B cell (primary cell): Measurements from ENCODE around the gene PIK3CD. TPM values are rescaled to one million over a fixed set of nuclear protein-coding genes. Genes with fewer than 3 reads are reported as not detected.

Experiments used
- ATAC-seq: fragments of 200-7000 bp; cut with Tn5 transposase; one replicate; pipeline ENCODE4 v1.10.0; 2021; ENCODE audit warnings: low read depth, mild to moderate bottlenecking, moderate number of reproducible peaks, moderate library complexity
- CTCF ChIA-PET: fragments of 350-600 bp; sonication (Branson Sonifier 250); formaldehyde crosslinking; loops from one replicate; lab custom pipeline; 2021; ENCODE audit warnings: antibody characterized with exemption, inconsistent platforms; lab: Charles Lee
- POLR2A ChIA-PET: fragments of 350-600 bp; sonication (Branson Sonifier 250); formaldehyde crosslinking; loops from one replicate; lab custom pipeline; 2021; ENCODE audit warnings: antibody characterized with exemption; lab: Charles Lee
- DNase-seq: peaks from one replicate; pipeline ENCODE4 v3.0.0; 2013
- H2AFZ ChIP-seq: 2 replicates; pipeline ENCODE4 v1.6.1; 2012; ENCODE audit warnings: mild to moderate bottlenecking, low read depth, low read length; ENCODE audit not compliant: insufficient read depth, poor library complexity, severe bottlenecking
- H3K27ac ChIP-seq, 2 donors: 1 replicate in 1 of 2; 2 replicates in 1 of 2; pipeline ENCODE4 v1.5.1; 2012 to 2013; ENCODE audit warnings: low read length in 2 of 2, mild to moderate bottlenecking in 2 of 2, moderate library complexity in 1 of 2
- H3K27me3 ChIP-seq, 4 experiments: fragments of 200-600 bp in 1 of 4; sonication (generic) in 1 of 4; replicated peaks in 1 of 4; 1 replicate in 2 of 4; 2 replicates in 2 of 4; pipeline versions ENCODE4 v1.6.1 to v1.7.0; 2013 to 2016; ENCODE audit warnings: low read length in 3 of 4, mild to moderate bottlenecking in 2 of 4, mixed read lengths in 1 of 4, moderate library complexity in 1 of 4; ENCODE audit not compliant: insufficient read depth in 4 of 4, control insufficient read depth in 3 of 4; ENCODE audit errors: control extremely low read depth in 1 of 4
- H3K36me3 ChIP-seq, 2 experiments: replicated peaks in 1 of 2; 1 replicate in 1 of 2; 2 replicates in 1 of 2; pipeline versions ENCODE4 v1.6.1 to v1.7.1; 2013; ENCODE audit warnings: low read length in 1 of 2; ENCODE audit not compliant: insufficient read depth in 2 of 2, control insufficient read depth in 1 of 2; ENCODE audit errors: control extremely low read depth in 1 of 2, extremely low read depth in 1 of 2
- H3K4me1 ChIP-seq, 2 donors: fragments of 200-600 bp in 1 of 2; sonication (generic) in 1 of 2; 1 replicate in 1 of 2; 2 replicates in 1 of 2; pipeline versions ENCODE4 v1.5.1 to v1.6.1; 2013 to 2017; ENCODE audit warnings: low read length in 2 of 2; ENCODE audit not compliant: control insufficient read depth in 2 of 2, insufficient read depth in 2 of 2
- H3K4me2 ChIP-seq: replicated peaks from 2 replicates; pipeline ENCODE3; 2012; ENCODE audit warnings: mild to moderate bottlenecking, low read depth, low read length; ENCODE audit not compliant: poor library complexity, severe bottlenecking
- H3K4me3 ChIP-seq, 5 experiments: fragments of 200-600 bp in 1 of 5; sonication (generic) in 1 of 5; 1 replicate in 3 of 5; 2 replicates in 2 of 5; pipeline versions ENCODE4 v1.5.1 to v1.7.0; 2011 to 2016; ENCODE audit warnings: low read length in 4 of 5, mild to moderate bottlenecking in 4 of 5, low read depth in 2 of 5, control low read depth in 1 of 5, moderate library complexity in 1 of 5; ENCODE audit not compliant: insufficient read depth in 1 of 5; ENCODE audit errors: control extremely low read depth in 1 of 5, extremely low read depth in 1 of 5
- H3K79me2 ChIP-seq: fragments of 200-600 bp; sonication (generic); one replicate; pipeline ENCODE4 v1.6.0; 2016; ENCODE audit warnings: low read length; ENCODE audit not compliant: control insufficient read depth, insufficient read depth
- H3K9ac ChIP-seq: fragments of 200-600 bp; sonication (generic); 2 replicates; pipeline ENCODE4 v1.6.1; 2017; ENCODE audit warnings: mild to moderate bottlenecking, low read length, moderate library complexity
- H3K9me3 ChIP-seq, 3 donors: one replicate each; pipeline versions ENCODE4 v1.6.1 to v1.7.1; 2013; ENCODE audit warnings: low read length in 2 of 3; ENCODE audit not compliant: control insufficient read depth in 2 of 3, insufficient read depth in 1 of 3; ENCODE audit errors: control extremely low read depth in 1 of 3
- H4K20me1 ChIP-seq: 2 replicates; pipeline ENCODE4 v1.6.0; 2012; ENCODE audit warnings: mild to moderate bottlenecking, low read length; ENCODE audit not compliant: insufficient read depth, control insufficient read depth, poor library complexity, severe bottlenecking
- H3K27ac Mint-ChIP-seq: one replicate; pipeline ENCODE4 v1.8.0; 2021; ENCODE audit warnings: mixed read lengths
- H3K27me3 Mint-ChIP-seq: one replicate; pipeline ENCODE4 v1.8.0; 2021; ENCODE audit warnings: mixed read lengths
- H3K4me1 Mint-ChIP-seq: one replicate; pipeline ENCODE4 v1.8.0; 2021; ENCODE audit warnings: mixed read lengths
- H3K4me3 Mint-ChIP-seq: one replicate; pipeline ENCODE4 v1.8.0; 2021; ENCODE audit warnings: mixed read lengths
- H3K9me3 Mint-ChIP-seq: one replicate; pipeline ENCODE4 v1.8.0; 2022; ENCODE audit warnings: mixed read lengths; ENCODE audit not compliant: insufficient read depth
- EZH2 ChIP-seq: IDR thresholded peaks from 2 replicates; pipeline ENCODE4 v1.6.1; 2012; ENCODE audit warnings: borderline replicate concordance, low read depth, mild to moderate bottlenecking, moderate library complexity, low read length; ENCODE audit not compliant: insufficient read depth, poor library complexity, severe bottlenecking
- WGBS: methylation state at CpG from one replicate; pipeline ENCODE4 v1.1.5; 2013; ENCODE audit warnings: missing lambda C conversion rate; ENCODE audit not compliant: insufficient coverage; 5-methylcytosine and 5-hydroxymethylcytosine counted together
- intact Hi-C: fragments of 100-400 bp; cut with micrococcal nuclease; formaldehyde crosslinking; loops from one replicate; pipeline ENCODE4 v1.10.0; 2022
- polyA plus RNA-seq: library from polyadenylated mRNA; depleted of rRNA; stranded (reverse); fragments of >200 nt; gene quantifications from 2 replicates; pipeline ENCODE4 v1.2.3, GENCODE V29; 2012
- total RNA-seq, 2 donors: library from RNA; stranded (reverse); fragments of 120-200 nt in 1 of 2; gene quantifications; 1 replicate in 1 of 2; 2 replicates in 1 of 2; pipeline versions ENCODE4 v1.2.3 to v1.2.4, GENCODE V29; 2013 to 2022
- TF ChIP-seq, protein P1 (sequence below): fragments of 200-600 bp; IDR thresholded peaks from one replicate; pipeline ENCODE4 v1.8.0; 2022; ENCODE audit warnings: antibody characterized with exemption, mild to moderate bottlenecking

PIK3CD gene
- total and polyA plus RNA-seq, 2 donors (not counting 1 experiment from before 2014, with no cell fraction given): 144 to 222 TPM

DNA sequence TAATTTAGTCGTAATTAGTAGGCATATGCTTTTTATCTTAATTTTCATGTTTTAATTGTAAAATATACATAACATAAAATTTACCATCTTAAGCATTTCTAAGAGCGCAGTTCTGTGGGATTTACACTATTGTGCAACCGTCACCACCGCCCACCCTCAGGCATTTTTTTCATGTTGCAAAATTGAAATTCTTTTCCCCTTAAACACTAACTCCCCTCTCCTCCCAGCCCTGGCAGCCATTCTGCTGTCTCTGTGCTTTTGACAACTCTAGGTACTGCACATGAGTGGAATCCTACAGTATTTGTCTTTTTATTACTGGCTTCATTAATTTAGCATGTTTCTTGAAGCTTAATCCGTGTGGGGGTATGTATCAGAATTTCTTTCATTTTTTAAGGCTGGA lies 7.8 kb downstream of the PIK3CD start:
- Histone ChIP-seq H3K4me1 (peaks cover 49 to 66% of the 10 kb centered on the region in 2 donors), H3K27ac (peak overlapping the region in 1 of 2 donors; percentile 0)
- intact Hi-C loops: loop anchor here (5.0 kb wide), 1 partner anchor 42 kb away; no protein-coding TSS in a partner anchor

DNA sequence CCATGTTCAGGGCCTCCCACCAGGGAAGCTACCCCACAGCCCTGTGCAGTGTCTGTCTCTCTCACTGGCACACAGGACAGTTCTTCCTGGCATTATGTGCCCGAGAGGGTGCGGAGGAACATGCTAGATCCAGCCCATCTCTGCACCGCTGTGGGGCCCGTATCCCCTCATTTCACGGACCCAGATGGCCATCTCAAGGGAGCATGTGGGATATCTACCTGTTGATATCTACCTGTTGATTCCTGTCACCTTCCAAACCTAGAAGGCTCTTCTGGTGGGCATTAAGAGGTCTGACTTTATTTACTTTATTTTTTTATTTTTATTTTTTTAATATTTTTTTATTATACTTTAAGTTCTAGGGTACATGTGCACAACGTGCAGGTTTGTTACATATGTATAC lies 11.7 kb downstream of the PIK3CD start:
- H3K4me3 Mint-ChIP-seq: peak overlapping the region; percentile 7

More for the DNA sequence above, 7.8 kb downstream of the PIK3CD start:
- H3K27me3 Mint-ChIP-seq: no peaks in the 10 kb centered on the region
- H3K4me3 Mint-ChIP-seq: no peak overlapping the region
- no peaks in the 10 kb centered on the region for H3K27me3 ChIP-seq
- H3K36me3 ChIP-seq: peaks cover 2 to 30% of the 10 kb centered on the region in 2 experiments
- peaks cover 96% of the 10 kb centered on the region for H3K79me2 ChIP-seq
- DNase-seq (no peak), ATAC-seq (no peak)
- no peaks in the 10 kb centered on the region for H3K9me3 ChIP-seq
- POLR2A ChIA-PET: no interaction called here
- peaks cover 74% of the 10 kb centered on the region for H3K4me1 Mint-ChIP-seq
- WGBS: 100% methylated on average over 2 of the region's 5 CpGs
- no peak overlapping the region for H3K9ac ChIP-seq
- H3K4me2 ChIP-seq: no peak overlapping the region
- TF ChIP-seq EZH2: no peak
- TF ChIP-seq, protein P1, sequence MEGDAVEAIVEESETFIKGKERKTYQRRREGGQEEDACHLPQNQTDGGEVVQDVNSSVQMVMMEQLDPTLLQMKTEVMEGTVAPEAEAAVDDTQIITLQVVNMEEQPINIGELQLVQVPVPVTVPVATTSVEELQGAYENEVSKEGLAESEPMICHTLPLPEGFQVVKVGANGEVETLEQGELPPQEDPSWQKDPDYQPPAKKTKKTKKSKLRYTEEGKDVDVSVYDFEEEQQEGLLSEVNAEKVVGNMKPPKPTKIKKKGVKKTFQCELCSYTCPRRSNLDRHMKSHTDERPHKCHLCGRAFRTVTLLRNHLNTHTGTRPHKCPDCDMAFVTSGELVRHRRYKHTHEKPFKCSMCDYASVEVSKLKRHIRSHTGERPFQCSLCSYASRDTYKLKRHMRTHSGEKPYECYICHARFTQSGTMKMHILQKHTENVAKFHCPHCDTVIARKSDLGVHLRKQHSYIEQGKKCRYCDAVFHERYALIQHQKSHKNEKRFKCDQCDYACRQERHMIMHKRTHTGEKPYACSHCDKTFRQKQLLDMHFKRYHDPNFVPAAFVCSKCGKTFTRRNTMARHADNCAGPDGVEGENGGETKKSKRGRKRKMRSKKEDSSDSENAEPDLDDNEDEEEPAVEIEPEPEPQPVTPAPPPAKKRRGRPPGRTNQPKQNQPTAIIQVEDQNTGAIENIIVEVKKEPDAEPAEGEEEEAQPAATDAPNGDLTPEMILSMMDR: no peak
- peaks cover 89% of the 10 kb centered on the region for H4K20me1 ChIP-seq
- no peak overlapping the region for H2AFZ ChIP-seq
- H3K4me3 ChIP-seq: no peak overlapping the region
- peak overlapping the region; percentile 82 for H3K27ac Mint-ChIP-seq
- CTCF ChIA-PET: interaction anchor here (1.0 to 10.6 kb wide), 5 partner anchors 16 to 44 kb away, joined by 3 to 231 read pairs (median 5); no protein-coding TSS in a partner anchor
- no peaks in the 10 kb centered on the region for H3K9me3 Mint-ChIP-seq

More for the DNA sequence above, 11.7 kb downstream of the PIK3CD start:
- TF ChIP-seq EZH2: no peak
- TF ChIP-seq, protein P1: no peak
- Histone ChIP-seq H3K4me1 (peaks cover 16 to 36% of the 10 kb centered on the region in 2 donors), H3K4me2 (peak overlapping the region; percentile 33), H3K9me3 (no peaks in the 10 kb centered on the region), H3K27me3 (no peaks in the 10 kb centered on the region), H2AFZ (no peak overlapping the region), H3K79me2 (peaks cover 98% of the 10 kb centered on the region), H3K4me3 (no peak overlapping the region), H4K20me1 (peaks cover 90% of the 10 kb centered on the region), H3K9ac (no peak overlapping the region), H3K36me3 (peaks cover 2 to 53% of the 10 kb centered on the region in 2 experiments), H3K27ac (peak overlapping the region in 1 of 2 donors; percentile 68)
- H3K4me1 Mint-ChIP-seq: peaks cover 53% of the 10 kb centered on the region
- 94% methylated on average over 5 of the region's 6 CpGs for WGBS
- intact Hi-C loops: no loop called here
- no peak for DNase-seq
- POLR2A ChIA-PET: interaction anchor here (2.7 kb wide), 1 partner anchor 9 kb away, joined by 7 read pairs; no protein-coding TSS in a partner anchor
- no peaks in the 10 kb centered on the region for H3K27me3 Mint-ChIP-seq
- CTCF ChIA-PET: interaction anchor here (0.7 kb wide), 1 partner anchor 33 kb away, joined by 3 read pairs; no protein-coding TSS in a partner anchor
- H3K9me3 Mint-ChIP-seq: no peaks in the 10 kb centered on the region
- no peak for ATAC-seq
- H3K27ac Mint-ChIP-seq: peak overlapping the region; percentile 46
